Peyer's patch (tissue), 4 donors: Measurements from ENCODE around the gene DFFA.

Source experiments
- POLR2A ChIP-seq, 2 donors: fragments of 450-650 bp; IDR thresholded peaks; one replicate each; pipeline ENCODE4 v1.5.1; 2017; ENCODE audit warnings: antibody characterized with exemption in 2 of 2, mild to moderate bottlenecking in 2 of 2, moderate library complexity in 2 of 2
- TF ChIP-seq, protein P1 (sequence below), 6 experiments: fragments of 450-650 bp in 4 of 6; fragments of 200-600 bp in 2 of 6; sonication (generic) in 1 of 6; IDR thresholded peaks; one replicate each; pipeline ENCODE4 v1.5.1; 2017 to 2019; ENCODE audit warnings: antibody characterized with exemption in 6 of 6, mild to moderate bottlenecking in 3 of 6, moderate library complexity in 1 of 6

GRCh38 chr1:10440794-10441193 lies 31.5 kb downstream of the DFFA start:
- TF ChIP-seq, protein P1, sequence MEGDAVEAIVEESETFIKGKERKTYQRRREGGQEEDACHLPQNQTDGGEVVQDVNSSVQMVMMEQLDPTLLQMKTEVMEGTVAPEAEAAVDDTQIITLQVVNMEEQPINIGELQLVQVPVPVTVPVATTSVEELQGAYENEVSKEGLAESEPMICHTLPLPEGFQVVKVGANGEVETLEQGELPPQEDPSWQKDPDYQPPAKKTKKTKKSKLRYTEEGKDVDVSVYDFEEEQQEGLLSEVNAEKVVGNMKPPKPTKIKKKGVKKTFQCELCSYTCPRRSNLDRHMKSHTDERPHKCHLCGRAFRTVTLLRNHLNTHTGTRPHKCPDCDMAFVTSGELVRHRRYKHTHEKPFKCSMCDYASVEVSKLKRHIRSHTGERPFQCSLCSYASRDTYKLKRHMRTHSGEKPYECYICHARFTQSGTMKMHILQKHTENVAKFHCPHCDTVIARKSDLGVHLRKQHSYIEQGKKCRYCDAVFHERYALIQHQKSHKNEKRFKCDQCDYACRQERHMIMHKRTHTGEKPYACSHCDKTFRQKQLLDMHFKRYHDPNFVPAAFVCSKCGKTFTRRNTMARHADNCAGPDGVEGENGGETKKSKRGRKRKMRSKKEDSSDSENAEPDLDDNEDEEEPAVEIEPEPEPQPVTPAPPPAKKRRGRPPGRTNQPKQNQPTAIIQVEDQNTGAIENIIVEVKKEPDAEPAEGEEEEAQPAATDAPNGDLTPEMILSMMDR (IDR thresholded peaks at IDR 0.05): no peak
- no peak for TF ChIP-seq POLR2A (IDR thresholded peaks at IDR 0.05)
